Daoy (cell line): Measurements from ENCODE around the gene HNRNPL. TPM values are rescaled to one million over a fixed set of nuclear protein-coding genes. Genes with fewer than 3 reads are reported as not detected.
"Not testable (repeated sequence)": the region's sequence is repeated elsewhere in the genome, so short reads cannot be mapped to it uniquely, and the experiment has no call there.

ENCODE experiments used
- DNase-seq: peaks from one replicate; pipeline ENCODE4 v3.0.0-alpha.2; 2015; ENCODE audit warnings: low read depth
- total RNA-seq: library from RNA; depleted of rRNA; stranded (reverse); fragments of >200 nt; shearing (Covaris generic); gene quantifications from 2 replicates; pipeline ENCODE4 v1.2.3, GENCODE V29; 2014; rRNA removed

The HNRNPL gene
- 293 and 361 TPM in 2 replicates for total RNA-seq

DNA sequence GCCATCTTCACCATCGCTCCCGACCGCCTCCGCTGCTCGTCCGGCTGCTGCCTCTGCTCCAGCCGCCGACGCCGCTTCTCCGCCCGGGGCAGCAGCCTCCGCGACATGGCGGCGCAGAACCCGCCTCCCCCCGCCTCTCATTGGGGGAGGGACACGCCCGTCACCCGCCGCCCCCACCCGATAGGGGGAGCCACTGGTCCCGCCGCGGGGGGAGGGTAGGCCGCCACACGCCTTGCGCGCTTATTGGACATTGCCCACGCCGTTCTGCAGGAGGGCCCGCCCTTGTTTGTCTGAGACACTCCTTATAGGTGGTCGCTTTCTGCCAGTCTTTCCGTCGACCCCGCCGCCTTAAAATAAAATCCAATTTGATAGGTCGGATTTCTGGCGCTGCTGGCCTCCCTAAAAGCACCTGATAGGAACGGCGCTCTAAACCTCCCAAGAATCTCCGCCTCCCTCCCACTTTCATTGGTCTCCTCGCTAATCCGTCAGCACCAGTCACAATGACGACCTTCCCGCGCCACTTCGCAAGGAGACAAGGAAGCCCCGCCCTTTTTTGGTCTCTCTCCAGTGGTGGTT is at the start of gene HNRNPL:
TSS of gene HNRNPL (minus strand) at position 127 of the 576 bp plus-strand sequence. CDS start at position 107, 20 bp downstream.
- DNase-seq: no peak

DNA sequence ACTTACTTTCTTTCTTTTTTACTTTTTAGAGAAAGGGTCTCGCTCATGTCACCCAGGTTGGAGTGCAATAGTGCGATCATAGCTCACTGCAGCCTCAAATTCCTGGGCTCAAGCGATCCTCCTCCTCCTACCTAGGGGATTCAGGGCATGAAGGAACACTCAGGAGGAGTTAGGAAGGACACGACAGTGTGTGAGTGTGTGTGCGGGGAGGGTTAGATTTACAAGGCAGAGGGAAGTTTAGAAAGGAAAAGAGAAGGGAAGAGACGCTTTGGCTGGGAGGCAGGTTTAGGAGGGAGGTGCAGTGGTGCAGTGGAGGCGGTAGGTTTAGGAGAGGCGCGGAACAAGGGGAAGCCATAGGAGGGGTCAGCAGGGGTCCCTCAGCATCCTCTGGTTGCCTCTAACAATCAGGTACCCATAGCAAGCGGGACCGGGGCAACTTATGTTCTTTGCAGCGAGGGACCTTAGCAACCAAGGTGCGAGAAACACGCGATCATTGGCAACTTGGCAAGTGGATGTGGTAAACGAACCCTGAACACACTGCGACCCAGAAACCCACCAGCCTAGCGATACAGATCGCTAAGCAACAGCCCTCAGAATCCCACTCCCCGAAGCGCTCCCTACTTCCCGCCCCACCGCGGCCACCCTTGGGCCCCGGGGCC is 49.1 kb upstream of the HNRNPL start:
- no peak for DNase-seq

DNA sequence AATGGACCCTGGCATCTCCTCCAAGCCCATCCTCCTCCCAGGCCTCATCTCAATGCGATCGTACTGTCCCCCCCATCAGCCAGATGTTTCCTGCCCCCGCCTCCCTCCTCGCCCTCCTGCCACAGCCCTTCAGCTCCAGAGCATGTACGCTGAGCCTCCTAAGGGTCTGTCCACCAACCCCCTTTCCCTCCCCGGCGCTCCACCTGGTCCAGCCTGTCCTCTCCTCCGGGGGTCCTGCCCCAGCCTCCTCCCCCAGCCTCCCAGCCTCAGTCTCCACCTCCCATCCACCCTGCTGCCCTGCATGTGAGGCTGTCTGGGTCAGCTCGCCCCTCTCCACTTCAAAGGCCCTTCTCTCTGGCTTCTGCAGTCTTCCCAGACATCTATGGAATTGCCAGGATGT is 45.2 kb upstream of the HNRNPL start:
- DNase-seq: no peak

DNA sequence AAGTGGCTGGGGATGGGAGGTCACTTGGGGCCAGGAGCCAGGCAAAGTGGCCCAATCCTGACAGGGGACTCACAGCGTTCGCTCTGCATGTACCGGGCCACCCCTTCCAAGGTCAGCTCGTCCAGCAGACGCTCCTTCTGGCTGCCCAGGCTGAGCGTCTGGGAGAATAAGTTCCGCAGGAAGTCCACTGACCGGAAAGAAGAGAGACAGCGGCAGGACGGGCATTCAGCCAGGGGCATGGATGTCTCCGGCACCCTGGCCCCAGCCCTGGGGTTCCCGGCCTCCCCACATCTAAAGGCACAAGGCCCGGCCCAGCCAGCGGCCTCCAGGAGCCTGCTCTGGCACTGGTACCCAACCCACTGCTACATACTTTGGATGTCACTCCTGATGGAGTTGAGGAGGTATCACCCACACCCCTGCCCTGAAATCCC is 43.6 kb upstream of the HNRNPL start:
- DNase-seq: no peak

DNA sequence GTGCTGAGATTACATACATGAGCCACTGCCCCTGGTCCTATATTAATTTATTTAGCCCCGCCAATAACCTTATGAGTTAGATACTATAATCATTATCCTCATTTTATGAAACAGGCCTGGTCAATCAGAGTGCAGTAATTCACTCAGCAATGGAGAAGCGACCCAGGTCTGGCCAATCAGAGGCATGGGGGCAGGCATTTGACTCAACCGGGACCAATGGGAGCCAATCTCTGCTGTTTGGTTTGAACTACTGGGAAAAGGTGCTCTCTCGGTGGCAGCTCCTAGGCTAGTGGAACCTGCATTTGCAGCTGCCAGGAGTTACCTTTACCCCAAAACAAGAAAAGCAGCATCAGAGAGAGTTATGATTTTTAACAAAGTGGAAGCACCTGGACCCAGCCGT is 43.1 kb upstream of the HNRNPL start:
- DNase-seq: no peak

DNA sequence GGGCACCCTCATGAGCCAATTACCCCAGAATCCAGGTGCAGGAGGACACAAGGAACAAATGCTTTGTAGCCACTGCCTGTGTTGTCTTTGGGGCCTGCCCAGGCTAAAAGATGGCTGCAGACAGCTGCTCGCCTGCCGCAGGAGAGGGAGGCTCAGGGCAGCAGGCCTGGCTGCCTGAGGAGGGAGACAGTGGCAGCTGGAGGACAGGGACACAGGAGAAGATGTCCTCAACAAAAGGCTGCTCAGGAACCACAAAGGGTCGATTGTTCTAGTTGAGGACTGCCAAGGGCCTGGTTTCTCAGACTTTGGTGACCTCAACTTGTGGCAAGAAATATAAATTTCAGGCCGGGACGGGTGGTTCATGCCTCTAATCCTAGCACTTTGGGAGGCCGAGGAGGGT is 42.0 kb upstream of the HNRNPL start:
- no peak for DNase-seq

DNA sequence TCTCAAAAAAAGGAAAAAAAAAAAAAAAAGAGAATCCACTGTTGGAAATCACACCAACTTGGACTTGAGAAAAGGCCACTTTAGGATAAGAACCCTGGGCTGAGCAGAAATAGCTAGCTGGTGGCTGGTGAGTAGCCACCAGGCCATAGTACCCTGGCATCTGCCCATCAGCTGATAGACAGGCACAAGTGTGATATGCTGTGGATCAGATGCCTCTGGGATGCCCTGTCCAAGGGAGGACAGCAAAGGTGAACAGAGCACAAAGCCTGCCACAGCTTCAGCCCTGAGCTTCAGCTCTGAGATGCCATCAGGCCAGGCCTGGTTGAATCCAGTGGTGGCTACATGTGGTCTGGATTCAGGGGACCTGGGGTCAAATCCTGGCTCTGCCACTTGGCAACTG is 40.9 kb upstream of the HNRNPL start:
- no peak for DNase-seq

DNA sequence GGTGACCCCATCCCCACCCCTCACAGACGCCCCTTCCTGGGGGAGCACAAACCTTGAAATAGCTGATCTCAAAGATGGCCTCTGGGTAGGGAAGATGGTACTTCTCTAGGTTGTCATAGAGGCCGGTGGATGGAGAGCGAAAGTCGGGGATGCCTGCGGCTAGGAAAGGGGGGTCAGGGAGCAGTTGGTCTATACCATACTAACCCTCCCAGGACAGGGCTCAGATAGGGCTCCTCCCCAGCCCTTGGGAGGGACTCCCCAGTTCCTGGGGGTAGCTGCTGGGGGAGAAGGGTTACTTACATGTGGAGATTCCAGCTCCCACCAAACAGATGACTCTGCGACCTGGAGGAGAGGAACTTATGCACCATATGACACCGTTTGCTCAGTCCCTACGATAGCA is 40.0 kb upstream of the HNRNPL start:
- DNase-seq: no peak

DNA sequence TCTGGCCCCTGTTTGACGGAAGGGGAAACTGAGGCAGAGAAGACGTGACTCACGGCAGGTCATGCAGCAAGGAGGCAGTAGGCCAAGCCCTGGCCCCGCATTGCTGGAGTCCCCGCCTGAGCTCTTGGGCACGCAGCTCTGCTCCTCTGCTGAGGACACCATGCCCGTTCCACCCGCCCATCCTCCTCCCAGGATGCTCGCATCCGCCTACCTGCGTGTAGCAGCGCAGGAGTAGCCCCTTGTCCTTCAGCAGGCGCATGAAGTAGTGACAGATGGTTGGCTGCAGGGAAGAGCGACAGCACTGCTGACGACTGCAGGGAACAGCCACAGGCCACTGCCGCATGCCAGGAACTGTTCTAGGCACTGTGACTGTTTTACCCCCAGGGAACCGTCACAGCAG is 39.1 kb upstream of the HNRNPL start:
- no peak for DNase-seq

DNA sequence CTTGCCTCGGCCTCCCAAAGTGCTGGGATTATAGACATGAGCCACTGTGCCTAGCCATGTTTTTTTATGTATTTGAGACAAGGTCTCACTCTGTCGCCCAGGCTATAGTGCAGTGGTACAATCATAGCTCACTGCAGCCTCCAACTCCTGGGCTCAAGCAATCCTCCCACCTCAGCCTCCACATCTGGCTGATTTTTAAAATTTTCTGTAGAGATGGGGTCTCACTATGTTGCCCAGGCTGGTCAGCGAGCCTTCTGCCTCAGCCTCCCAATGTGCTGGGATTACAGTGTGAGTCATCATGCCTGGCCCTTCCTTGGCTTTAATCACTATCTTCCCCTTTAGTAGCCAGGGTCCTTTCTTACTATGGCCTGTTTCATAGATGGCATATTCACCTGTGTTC is 34.9 kb upstream of the HNRNPL start:
- DNase-seq: not testable (repeated sequence)

DNA sequence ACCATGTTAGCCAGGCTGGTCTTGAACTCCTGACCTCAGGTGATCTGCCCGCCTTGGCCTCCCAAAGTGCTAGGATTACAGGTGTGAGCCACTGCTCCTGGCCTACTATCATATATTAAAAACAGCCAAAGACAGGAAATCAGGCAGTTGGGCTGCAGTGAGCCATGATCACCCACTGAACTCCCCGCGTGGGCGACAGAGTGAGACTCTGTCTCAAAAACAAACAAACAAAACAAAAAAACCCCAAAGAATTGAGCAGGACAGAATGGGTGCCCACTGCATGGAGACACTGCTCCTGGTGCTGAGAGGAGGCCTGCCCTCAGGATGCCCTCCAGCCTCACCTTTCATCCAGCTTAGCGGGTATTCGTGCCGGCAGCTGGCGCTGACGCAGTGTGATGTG is 33.5 kb upstream of the HNRNPL start:
- DNase-seq: no peak

DNA sequence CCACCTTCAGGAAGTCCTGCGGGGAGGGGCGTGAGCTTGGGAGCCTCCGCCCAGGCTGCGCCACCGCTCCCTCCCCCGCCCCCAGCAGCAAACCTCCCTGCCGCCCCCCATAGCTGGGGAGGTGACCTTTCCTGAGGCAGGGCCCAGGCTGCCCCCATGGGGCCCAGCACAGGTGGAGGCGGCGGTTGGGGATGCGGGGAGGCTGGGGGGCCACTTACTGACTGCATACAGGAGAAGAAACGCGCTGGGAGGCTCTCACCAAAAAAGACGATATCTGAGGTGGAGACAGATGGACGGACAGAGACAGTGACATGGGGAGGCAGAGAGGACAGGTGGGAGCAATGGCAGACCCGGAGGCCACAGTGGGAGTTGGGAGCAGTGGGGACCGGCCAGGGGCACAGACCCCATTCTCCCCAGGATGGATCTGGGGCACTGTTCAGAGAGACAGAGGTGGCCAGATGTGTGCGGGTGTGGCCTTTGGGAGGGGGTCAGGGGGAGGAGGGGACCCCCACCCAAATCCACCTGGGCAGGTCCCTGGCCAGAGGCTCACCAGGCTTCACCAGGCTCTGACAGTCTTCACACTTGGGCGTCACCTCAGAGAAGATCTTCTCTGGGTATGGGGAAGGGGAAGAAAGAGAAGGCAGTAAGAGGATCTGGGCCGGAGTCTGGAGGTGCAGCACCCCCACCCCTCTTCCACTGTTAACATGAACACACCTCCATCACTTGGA is 31.3 kb upstream of the HNRNPL start:
- DNase-seq: no peak

DNA sequence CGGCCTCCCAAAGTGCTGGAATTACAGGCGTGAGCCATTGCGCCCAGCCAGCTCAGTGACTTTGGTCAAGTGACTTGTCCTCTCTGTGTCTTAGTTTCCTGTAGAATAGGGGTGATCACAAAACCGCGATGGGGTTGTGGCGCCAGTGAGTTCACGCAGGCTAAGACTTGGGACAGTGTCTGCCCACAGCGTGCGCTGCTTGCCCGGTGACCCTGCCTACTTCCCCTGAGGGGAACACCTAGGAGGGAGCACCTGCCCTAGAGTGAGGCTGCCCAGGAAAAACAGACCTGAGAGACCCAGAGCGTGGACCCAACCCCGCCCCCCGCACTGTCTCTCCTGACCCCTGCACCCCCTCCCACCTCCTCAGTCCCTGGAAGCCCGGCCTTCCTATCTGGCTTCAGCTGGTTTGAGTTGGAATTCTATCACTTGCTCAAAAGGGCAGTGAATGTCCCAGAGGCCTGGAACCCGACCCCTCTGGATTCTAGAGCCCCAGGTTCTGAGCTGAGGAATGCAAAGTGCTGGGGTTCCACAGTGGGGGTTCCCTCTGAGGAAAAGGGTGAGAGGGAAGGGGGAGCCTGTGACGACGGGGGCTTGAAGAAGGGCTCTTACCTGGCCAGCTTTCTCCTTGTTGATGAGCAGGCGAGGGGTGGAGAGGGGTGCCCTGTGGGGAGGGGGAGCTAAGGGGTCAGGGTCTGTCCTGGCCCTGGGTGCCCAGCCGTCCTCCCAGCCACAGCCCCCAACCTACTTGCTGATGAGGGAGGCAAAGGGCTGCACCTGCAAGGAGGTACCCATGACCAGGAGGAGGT is 30.5 kb upstream of the HNRNPL start:
- DNase-seq: no peak

DNA sequence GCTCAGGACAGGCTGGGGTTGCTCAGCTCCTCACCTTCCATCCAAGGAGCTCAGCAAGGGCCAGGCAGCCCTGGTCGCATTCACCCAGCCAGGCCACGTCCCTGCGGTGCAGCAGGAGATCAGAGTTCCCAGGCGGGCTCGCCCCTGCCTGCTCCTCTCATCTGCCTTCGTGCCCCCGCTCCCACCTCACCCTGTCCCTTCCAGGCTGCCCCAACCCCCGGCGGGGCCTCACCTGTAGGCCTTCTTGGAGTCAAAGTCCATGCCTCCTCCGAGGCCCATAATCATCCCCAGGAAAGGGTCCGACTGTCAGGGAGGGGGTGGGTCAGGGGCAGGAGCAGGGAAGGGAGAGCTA is 29.6 kb upstream of the HNRNPL start:
- DNase-seq: no peak

DNA sequence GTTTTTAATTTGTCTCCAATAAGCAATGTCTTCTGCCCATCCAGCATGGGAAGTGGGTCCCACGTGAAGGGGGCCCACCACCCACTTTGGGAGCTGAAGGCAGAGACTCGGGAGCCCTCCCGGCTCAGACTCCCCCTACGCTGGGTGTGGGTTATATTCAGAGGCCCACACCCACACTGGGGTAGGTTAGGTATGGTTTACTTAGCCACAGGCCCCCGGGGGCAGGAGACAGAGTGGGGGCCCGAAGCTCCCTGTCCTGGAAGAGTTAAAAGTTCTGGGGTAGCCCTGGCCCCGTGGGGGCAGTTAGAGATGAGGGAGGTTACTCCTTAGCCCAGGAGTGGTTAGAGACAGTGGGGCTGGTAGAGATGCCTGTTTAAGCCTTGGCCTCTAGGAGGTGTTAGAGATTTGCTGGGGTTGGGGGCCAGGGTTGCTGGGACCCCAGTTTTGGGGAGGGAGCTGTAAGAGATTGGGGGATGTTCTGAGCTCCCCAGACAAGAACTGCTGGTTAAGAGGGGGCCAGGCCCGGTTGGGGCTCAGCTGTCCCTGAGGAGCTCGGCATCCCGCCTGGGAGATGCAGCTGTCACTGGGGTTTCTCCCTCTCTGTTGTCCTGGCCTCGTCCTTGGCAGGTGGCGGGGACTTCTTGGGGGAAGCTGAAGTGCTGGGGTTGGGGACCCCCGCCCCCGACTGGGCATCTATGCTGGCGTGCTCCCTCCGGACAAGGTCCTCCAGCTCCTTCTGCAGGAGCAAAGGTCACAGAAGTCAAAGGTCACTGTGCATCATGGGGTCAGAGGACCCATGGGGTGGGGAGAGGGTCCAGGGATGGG is 29.0 kb upstream of the HNRNPL start:
- DNase-seq: no peak

DNA sequence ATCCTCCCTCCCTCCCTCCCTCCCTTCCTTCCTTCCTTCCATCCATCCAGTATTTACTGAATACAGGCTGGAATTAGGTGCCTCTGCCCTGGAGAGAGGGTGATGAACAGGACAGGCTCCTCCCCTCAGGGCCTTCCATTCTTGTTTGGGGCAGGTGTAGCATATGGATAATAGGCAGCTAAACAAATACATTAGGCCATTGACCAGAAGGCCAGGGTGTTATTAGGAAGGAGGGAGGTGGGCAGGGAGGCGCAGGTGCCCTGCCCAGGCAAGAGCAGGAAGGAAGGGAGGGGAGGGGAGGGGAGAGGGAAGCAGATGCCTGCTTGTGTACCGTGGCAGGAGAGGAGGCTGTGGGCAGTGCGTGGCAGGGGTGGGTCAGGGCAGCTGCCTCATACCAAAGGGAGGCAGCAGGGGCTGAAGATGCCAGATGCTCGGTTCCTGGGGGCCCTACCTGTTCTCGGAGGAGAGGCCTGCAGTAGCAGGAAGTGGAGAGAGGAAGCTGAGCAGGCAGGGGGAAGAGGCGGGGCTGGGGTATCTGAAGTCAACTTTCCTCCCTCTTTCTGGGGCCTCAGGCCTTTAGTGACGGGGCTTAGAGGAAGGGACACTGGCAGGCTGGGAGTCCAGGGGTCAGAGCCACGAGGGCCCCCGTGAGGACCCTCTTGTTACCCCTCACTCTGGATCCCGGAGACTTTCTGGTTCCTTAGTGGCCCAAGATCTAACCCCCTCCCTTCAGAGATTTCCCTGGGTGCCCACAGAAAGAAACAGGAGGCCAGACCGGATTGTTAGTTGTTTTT is 28.2 kb upstream of the HNRNPL start, which contains the start of gene RINL:
TSS of gene RINL (minus strand) at position 495 of the 794 bp plus-strand sequence. CDS start 1,533 bp downstream, outside the sequence.
- DNase-seq: no peak

DNA sequence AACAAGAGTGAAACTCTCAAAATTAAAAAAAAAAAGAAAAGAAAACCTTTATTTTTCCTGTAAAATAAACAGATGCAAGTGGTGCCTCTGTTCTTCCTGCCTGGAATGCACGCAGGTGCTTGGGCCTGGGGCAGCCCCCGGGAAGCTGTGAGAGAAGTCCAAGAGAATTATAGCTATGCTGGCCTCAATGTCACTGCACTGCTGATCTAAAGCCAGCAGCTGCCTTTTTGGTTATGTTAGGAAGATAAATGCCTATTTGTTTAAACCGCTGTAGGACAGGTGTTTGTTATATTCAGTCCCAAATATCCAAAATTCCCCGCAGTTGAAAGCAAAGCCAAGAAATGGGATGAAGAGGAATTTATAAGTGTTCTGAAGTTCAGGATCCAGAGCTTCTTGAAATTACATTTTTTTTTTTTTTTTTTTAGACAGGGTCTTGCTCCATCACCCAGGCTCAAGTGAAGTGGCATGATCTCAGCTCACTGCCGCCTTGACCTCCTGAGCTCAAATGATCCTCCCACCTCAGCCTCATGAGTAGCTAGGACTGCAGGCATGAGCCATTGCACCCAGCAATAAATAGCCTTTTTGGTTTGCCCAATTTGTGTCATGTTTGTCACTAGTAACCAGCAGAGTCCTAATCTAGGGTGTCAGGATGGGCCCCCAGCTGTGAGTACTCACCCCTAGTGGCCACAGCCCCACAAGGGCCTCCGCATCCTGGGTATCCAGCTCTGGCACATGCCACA is 26.0 kb upstream of the HNRNPL start:
- no peak for DNase-seq

DNA sequence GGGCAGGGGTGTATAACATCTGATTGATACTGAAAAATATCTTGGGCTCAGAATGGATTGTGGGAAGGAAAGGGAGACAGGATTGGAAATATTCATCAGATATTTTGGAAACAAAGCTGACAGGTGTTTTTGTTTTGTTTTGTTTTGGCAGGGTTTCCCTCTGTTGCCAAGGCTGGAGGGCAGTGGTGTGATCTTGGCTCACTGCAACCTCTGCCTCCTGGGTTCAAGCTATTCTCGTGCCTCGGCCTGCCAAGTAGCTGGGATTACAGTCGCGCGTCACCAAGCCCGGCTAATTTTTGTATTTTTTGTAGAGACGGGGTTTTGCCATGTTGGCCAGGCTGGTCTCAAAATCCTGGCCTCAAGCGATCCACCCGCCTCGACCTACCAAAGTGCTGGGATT is 23.6 kb upstream of the HNRNPL start:
- not testable (repeated sequence) for DNase-seq

DNA sequence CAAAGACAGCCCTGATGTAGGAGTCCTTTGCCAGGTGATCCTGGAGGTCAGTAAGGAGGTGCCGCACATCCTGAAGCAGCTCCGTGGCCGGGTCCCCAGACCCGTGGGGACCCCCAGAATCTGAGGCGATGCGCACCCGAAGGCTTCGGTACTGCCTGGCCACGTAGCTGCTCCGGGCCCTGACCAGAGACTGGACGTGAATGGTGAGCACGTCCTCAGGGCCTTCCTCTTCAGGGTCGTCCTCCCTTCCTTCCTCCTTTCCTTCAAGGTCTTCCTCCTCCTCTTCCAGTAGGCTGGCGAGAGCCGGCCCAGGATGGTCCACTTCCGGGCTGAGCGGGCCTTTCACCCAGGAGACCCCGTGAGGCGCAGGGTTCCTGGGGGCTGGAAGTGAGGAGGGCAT is 20.8 kb upstream of the HNRNPL start:
- DNase-seq: no peak
